ENCODE data around the gene FAM237A.

DNA sequence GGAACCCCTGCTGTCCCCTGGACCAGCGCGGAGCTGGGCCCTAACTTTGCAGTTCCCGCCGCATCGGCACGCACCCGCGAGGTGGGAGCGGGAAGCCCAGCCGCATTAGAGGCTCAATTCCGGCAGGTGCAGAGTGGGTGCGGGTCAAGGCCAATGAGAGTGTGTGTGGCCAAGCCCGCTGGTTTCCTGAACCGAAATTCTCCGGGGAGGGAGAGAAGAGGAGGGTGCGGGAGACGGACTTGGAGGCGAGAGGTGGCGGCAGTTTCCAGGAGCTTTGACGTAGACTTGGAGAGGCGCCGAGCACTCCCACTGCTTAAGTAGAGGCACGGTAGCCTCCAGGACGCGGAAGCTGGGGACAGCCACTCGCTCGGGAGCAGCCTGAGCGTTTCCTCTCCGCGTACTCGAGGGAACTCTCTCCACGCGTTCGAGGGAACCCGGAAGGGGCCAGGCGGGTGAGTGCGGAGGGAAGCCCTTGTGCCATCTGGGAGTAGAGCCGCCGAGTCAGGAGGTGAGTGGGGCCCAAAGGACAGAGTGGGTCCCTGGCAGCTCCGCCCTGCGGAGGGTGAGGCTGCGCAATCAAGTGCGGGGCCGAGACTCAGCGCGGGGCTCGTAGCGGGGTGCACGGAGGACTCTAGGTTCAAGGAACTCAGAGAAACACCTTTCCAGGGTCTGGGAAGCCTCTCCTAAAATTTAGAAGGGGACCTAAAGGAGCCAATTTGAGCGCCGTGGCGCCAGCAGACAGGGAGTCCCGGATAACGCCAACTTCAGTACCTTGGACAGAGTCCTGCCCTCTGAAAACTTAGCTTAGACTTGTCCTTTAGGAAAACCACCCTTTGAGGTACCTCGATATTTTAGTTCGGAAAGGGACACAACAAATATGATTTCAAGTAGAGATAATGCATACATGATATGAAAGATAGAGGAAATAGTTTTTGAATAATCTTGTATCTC, at the start of gene FAM237A:
- TF ChIP-seq, protein P1, sequence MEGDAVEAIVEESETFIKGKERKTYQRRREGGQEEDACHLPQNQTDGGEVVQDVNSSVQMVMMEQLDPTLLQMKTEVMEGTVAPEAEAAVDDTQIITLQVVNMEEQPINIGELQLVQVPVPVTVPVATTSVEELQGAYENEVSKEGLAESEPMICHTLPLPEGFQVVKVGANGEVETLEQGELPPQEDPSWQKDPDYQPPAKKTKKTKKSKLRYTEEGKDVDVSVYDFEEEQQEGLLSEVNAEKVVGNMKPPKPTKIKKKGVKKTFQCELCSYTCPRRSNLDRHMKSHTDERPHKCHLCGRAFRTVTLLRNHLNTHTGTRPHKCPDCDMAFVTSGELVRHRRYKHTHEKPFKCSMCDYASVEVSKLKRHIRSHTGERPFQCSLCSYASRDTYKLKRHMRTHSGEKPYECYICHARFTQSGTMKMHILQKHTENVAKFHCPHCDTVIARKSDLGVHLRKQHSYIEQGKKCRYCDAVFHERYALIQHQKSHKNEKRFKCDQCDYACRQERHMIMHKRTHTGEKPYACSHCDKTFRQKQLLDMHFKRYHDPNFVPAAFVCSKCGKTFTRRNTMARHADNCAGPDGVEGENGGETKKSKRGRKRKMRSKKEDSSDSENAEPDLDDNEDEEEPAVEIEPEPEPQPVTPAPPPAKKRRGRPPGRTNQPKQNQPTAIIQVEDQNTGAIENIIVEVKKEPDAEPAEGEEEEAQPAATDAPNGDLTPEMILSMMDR (IDR thresholded peaks at IDR 0.05; ENCODE audit: insufficient read depth, low read length), result no peak
- no peak for TF ChIP-seq POLR2AphosphoS5 (IDR thresholded peaks at IDR 0.05; ENCODE audit: low read depth)

Measured in HL-60 (cell line).